GM18499 (cell line): ENCODE measurements around the gene MTPN.

ENCODE experiments used
- ATAC-seq: cut with Tn5 transposase; IDR thresholded peaks from one replicate; pipeline ENCODE4 v1.9.1; 2021; ENCODE audit warnings: moderate number of reproducible peaks; ENCODE audit not compliant: insufficient read depth, unreplicated experiment

MTPN gene

DNA sequence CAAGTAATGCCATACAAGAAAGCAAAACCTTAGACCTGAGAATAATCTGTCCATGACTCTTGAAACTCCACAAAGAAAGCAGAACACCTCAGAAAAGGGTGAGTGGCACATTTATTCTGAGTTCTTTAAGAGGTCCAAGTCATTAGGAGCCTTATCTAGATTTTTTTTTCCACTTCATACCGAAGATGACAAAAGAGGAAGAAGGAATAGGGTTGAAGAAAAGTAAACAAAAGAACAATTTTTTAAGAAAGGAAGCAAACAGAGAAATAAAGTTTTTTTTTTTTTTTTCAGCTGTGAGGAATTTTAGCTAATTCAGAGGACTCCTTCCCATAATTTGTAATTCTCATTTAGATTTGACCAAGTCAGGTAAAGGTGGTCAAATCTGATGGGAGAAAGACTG, 13.1 kb upstream of the MTPN start:
- no peak for ATAC-seq

DNA sequence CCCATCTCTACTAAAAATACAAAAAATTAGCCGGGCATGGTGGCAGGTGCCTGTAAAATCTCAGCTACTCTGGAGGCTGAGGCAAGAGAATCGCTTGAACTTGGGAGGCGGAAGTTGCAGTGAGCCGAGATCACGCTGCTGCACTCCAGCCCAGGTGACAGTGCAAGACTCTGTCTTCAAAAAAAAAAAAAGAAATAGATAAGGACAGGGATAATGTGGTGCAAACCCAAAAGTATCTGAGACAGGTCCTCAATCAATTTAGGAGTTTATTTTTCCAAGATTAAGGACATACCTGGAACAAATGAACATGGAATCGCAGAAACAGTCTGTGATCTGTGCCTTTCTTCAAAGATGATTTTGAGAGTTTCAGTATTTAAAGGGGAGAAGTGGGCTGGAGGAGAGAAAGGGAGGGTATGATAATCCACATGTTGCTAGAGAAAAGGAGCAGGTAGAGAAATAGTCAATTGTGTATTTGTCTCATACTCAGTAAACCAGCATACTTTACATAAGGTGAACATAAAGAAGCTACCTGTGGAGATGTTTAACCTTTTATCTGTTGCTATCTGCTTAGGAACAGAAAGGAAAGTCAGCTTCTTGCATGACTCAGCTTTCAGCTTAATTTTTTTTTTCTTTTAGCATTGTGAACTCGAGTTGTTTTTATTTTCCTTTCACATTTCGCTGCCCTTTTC, 4.9 kb upstream of the MTPN start:
- no peak for ATAC-seq

- peak; percentile 64 for ATAC-seq
Measured at GRCh38 chr7:135980665-135981180, 3.6 kb upstream of the MTPN start.

DNA sequence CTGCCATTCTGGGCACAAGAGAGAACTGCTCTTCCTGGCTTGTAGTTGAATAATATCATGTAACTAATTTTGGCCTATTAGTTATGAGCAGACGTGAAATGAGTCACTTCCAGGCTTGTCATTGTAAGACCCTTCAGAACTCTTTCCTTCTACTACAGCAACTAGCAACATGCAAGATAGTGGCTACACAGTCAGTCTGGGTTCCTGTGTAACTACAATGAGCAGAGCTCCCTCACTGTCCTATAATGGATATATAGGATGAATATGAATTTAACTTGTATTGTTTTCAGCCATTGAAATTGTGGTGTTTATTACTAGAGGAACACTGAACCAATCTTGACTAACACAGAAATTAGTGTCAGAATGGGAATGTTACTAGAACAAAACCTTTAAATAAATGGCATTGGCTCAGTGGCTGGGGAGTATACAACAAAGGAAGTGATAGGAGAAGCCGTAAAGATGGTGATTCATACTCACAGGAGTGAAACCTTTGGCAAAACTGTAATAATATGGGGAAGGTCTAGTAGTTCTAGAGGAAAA, 2.9 kb upstream of the MTPN start:
- ATAC-seq: peak; percentile 24

- ATAC-seq: no peak
Measured at GRCh38 chr7:135979471-135980011, 2.4 kb upstream of the MTPN start.

- no peak for ATAC-seq
Measured at GRCh38 chr7:135978624-135979023, 1.5 kb upstream of the MTPN start.

DNA sequence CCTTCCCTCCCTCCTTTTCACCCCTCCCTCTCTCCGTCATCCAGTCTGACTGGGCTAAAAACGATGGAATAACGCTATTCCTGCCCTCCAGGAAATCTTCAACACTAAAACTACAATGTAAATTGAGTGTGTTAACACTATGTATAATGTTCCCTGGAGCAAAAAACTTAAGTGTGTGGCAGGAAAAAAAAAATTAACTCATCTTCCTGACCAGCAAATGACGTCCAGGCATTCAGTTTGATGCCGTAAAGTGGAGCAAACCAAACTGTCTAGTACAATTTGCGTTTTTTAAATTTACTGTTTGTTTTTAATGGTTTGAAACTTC, 545 bp upstream of the MTPN start:
- ATAC-seq: no peak

DNA sequence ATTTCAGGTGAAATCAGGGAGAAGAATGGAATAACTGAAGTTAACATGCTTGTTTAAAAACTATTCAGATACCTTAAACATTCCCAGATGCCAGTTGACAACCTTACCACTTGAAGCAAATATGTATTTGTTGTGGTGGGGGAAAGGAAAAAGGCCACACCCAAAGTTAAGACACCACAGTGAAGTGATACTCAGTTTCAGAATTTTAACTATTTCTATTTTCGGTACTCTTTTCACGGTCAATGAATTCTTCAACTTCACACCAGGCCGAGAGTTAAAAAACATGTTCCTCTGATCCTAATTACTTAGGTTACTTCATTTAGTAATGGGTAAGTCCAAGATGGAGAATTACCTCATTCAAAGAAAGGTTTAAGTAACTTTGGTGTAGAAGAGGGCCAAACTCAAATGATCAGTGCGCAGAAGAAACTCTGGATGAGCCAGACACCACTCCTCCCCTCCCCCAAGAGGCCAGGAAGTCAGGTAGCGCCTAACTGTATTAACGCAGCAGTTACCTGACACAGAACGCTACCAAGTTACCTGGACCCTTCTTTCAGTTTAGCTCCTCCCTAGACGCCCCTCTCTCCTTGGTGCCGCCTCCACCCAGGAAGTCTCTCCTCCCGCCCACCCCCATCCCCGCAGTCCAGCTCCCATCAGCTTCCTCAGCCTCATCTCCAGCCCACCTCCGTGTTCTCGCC, 700 bp downstream of the MTPN start:
- no peak for ATAC-seq

DNA sequence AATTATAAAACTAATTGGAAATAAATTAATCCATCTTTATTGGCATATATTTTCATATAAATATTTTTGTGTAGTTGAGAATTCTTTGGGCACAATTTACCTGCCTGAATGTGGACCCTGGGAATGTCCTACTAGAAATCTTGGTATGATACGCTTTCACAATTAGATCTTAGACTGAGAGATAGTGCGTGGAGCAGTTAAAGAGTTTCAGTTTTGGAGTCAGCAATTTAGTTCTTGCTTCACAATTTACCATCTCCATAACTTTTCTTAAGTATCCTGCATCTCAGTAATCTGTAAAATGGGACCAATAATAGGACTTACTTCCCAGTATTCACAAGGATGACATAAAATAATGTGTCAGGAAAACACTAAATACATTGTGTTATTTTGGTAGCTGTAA, 2.0 kb downstream of the MTPN start:
- no peak for ATAC-seq

GRCh38 chr7:135974667-135975066, 2.5 kb downstream of the MTPN start:
- no peak for ATAC-seq

- ATAC-seq: peak; percentile 6
Measured at GRCh38 chr7:135971366-135971725, 5.8 kb downstream of the MTPN start.

DNA sequence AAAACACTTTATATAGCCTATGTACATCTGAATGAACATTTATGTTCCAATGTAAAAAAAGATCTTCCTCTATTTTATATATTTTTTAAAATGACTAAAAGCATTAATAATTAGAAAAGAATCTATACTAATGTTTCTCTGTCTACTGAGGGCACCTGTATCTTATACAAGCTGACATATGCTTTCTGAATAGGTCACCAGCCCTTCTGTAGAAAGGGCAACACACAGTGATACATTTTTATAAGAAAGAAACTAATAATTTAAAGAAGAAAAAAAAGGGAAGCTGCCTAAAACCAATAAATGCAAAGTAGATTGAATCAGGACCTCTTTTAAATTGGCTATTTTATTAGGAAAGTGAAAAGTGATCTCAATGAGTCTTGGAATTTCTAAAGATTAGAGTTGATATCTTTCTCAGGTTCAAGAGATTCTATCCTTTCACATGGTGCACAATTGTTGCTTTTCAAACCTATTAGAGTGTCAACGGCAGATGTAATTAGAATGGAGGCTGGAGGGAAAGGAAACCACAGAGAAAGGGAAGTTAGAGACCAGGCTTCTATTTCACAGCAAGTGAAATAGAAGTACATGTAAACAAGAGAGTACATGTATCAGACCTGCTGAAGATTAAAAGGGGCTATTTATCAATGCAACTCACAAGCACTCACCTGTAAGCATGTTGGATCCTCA, 6.3 kb downstream of the MTPN start:
- ATAC-seq: peak; percentile 75

GRCh38 chr7:135970045-135970444, 7.1 kb downstream of the MTPN start:
- ATAC-seq: no peak

DNA sequence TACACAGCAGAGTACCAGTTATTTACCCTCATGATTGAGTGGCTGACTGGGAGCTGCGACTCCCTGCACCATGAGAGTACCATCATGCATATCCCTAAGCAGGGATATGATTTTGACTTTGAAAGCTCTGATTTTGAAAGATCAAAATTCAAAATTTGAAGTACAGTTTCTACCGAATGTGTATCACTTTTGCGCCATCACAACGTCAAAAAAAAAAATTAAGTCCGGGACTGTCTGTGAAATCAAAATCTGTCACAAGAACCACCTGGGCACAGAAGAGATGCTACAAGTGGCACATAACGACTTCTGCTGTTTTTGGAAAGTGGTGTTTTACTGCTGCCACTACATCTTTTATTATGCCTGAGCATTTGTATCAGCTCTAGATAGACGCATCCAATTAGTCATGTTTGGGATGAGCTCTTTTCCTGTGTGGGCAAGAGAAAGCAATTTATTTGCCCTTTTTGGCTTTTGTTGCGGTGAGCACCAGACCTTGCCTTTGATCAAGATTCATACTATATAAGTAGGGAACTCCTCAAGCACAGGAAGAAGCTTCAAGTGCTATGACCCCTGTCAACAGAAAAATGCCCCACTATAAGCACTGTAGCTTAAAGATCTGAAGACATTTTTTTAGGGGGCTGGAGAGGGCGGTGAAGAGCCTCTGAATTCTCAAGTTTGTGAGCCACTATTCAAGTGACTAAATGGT, 10.7 kb downstream of the MTPN start:
- no peak for ATAC-seq

DNA sequence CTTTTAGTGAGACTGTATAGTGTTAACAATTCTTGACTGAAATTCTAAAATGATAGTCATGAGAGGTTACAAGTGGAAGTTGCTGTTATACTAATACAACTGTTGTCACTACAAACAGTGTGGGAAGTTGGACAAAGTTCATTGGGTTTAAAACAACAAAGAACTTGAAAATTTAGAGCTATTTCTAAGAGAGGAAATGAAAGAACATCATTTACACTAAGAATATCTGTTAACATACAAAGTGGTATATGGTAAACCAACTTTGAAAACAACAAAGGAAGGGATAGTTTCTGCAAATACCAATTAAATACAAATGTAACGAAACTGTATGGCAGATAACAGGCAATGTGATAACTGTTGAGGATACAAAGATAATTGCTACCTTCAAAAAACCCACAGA, 11.6 kb downstream of the MTPN start:
- peak; percentile 72 for ATAC-seq

DNA sequence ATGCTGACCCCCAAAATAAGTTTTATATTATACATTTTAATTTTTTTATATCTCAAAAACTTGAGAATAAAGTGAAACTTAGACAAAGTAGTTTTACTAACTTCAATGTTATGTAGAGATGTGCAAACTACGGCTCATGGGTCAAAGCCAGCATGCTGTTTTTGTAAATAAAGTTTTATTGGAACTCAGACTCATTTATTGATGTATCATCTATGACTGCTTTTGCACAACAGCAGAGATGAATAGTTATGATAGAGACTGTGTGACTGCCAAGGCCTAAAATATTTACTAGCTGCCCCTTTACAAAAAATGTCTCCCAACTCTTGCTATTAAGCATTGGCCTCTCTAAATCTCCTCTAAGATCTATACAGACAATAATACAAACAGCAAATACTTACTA, 12.4 kb downstream of the MTPN start:
- ATAC-seq: no peak

DNA sequence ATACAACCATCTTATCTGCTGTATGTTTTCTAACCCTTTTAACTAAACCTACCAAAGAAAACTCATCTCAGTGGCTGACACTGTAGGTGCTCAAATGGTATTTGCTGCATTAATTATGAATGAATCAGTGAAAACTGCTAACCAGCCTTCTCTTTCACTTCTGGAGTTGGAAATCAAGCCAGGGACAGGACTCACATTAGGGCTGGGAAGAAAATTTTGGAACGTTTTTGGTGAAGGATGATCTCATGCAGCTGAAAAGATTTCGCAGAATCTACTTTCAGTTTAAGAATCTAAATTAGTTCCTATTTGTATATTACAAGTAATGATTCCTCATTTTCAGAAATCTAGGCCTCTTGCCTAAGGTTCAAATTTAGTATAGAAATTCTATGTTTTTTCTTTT, 12.9 kb downstream of the MTPN start:
- ATAC-seq: no peak

GRCh38 chr7:135962802-135963201, 14.4 kb downstream of the MTPN start:
- no peak for ATAC-seq

DNA sequence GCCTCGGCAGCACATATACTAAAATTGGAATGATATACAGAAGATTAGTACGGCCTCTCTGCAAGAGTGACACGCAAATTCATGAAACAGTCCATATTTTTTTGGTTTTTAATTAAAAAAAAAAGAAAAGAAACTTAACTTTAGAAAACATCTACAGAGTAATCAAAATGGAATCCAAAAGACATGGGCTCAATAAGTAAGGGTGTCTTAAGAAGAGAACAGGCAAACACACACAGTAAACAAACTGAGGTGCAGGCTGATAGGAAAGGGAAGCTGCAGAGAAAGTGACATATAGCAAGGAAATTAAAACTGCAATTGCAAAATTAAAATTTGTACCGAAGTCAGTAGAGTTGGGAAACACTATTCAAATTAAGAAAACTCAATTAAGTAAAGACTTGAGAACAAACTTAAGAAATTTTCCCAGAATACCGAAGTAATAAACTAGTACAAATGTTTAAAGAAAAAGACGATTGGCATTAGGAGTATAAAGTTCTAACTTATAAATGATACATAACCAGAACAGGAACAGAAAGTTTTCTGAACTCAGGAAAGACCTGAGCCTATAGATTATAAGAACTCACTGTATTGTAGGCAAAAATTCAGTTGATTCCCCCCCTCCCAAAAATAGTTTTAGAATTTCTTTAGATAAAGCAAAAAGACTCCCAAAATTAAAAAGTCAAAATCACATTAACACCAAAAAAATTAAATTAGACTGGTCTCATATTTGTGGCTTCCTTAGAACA, 16.3 kb downstream of the MTPN start:
- ATAC-seq: no peak
